Measurements from ENCODE around the gene LLPH.
"Not testable (repeated sequence)": the region's sequence is repeated elsewhere in the genome, so short reads cannot be mapped to it uniquely, and the experiment has no call there.

LLPH gene

GRCh38 chr12:66130267-66131066 lies at the start of gene LLPH:
Gene LLPH (minus strand): TSS chr12:66130750. CDS start chr12:66129106, 1,644 bp downstream.
- H3K27ac ChIP-seq (ENCODE audit: low read depth, low read length): peak within 1 kb of the TSS; percentile 63
- H2AFZ ChIP-seq (ENCODE audit: low read depth, low read length, severe bottlenecking): peak within 1 kb of the TSS; percentile 75
- H4K20me1 ChIP-seq (ENCODE audit: low read depth, low read length): no peaks in the 10 kb centered on the region
- 0 out of 2 replicates have a peak, but pooled peaks cover 7% of the 10 kb centered on the region for H3F3A ChIP-seq (ENCODE audit: insufficient read depth)
- H3K9me3 ChIP-seq (ENCODE audit: insufficient read depth, low read length): no peaks in the 10 kb centered on the region
- TF ChIP-seq CTCF (IDR thresholded peaks at IDR 0.05; ENCODE audit: insufficient read depth, low read length, poor library complexity, severe bottlenecking): no peak
- no peak for TF ChIP-seq EZH2phosphoT487 (conservative IDR thresholded peaks at IDR 0.05; ENCODE audit: low read length)
- peak within 1 kb of the TSS; percentile 100 for H3K4me2 ChIP-seq (ENCODE audit: low read depth, low read length, poor library complexity, severe bottlenecking)
- H3K4me3 ChIP-seq (ENCODE audit: insufficient read depth, low read length, poor library complexity, severe bottlenecking): peak within 1 kb of the TSS; percentile 99
- H3K27me3 ChIP-seq (ENCODE audit: low read length): no peaks in the 10 kb centered on the region
- H3K79me2 ChIP-seq (ENCODE audit: insufficient read depth, low read length): peaks cover 56% of the 10 kb centered on the region
- peaks cover 23% of the 10 kb centered on the region for H3K36me3 ChIP-seq (ENCODE audit: low read length)
- H3K9ac ChIP-seq (ENCODE audit: low read length): peak within 1 kb of the TSS; percentile 92
- H3K9me2 ChIP-seq (replicated peaks; ENCODE audit: insufficient read depth, low read length): no peaks in the 10 kb centered on the region

- no peaks in the 10 kb centered on the region for H3K36me3 ChIP-seq (ENCODE audit: low read length)
- H2AFZ ChIP-seq (ENCODE audit: low read depth, low read length, severe bottlenecking): no peak overlapping the region
- no peak overlapping the region for H3K27ac ChIP-seq (ENCODE audit: low read depth, low read length)
- H3K4me2 ChIP-seq (ENCODE audit: low read depth, low read length, poor library complexity, severe bottlenecking): no peak overlapping the region
- H3K9me3 ChIP-seq (ENCODE audit: insufficient read depth, low read length): no peaks in the 10 kb centered on the region
- H3K4me3 ChIP-seq (ENCODE audit: insufficient read depth, low read length, poor library complexity, severe bottlenecking): no peak overlapping the region
- H3F3A ChIP-seq (ENCODE audit: insufficient read depth): no peaks in the 10 kb centered on the region
- no peak overlapping the region for H3K9ac ChIP-seq (ENCODE audit: low read length)
- H3K9me2 ChIP-seq (replicated peaks; ENCODE audit: insufficient read depth, low read length): no peaks in the 10 kb centered on the region
- H3K79me2 ChIP-seq (ENCODE audit: insufficient read depth, low read length): no peaks in the 10 kb centered on the region
- H4K20me1 ChIP-seq (ENCODE audit: low read depth, low read length): no peaks in the 10 kb centered on the region
- no peaks in the 10 kb centered on the region for H3K27me3 ChIP-seq (ENCODE audit: low read length)
- no peak for TF ChIP-seq EZH2phosphoT487 (conservative IDR thresholded peaks at IDR 0.05; ENCODE audit: low read length)
- no peak for TF ChIP-seq CTCF (IDR thresholded peaks at IDR 0.05; ENCODE audit: insufficient read depth, low read length, poor library complexity, severe bottlenecking)
These were observed 45.8 kb upstream of the LLPH start for GRCh38 chr12:66176105-66176900.

- not testable (repeated sequence) for H3K4me2 ChIP-seq (ENCODE audit: low read depth, low read length, poor library complexity, severe bottlenecking); H4K20me1 ChIP-seq (ENCODE audit: low read depth, low read length); H3K27me3 ChIP-seq (ENCODE audit: low read length); H3K36me3 ChIP-seq (ENCODE audit: low read length); H3F3A ChIP-seq (ENCODE audit: insufficient read depth); H3K9me3 ChIP-seq (ENCODE audit: insufficient read depth, low read length); H3K79me2 ChIP-seq (ENCODE audit: insufficient read depth, low read length); H3K4me3 ChIP-seq (ENCODE audit: insufficient read depth, low read length, poor library complexity, severe bottlenecking); H2AFZ ChIP-seq (ENCODE audit: low read depth, low read length, severe bottlenecking); H3K27ac ChIP-seq (ENCODE audit: low read depth, low read length); H3K9me2 ChIP-seq (replicated peaks; ENCODE audit: insufficient read depth, low read length); H3K9ac ChIP-seq (ENCODE audit: low read length)
These were observed 44.1 kb upstream of the LLPH start for GRCh38 chr12:66174391-66175325.

Measured in SU-DHL-6 (cell line).